Activated CD4-positive, alpha-beta T cell treated with anti-CD3 and anti-CD28 coated beads for 48 hours (primary cell): ENCODE results near the gene NDUFS8.
"Not testable (repeated sequence)": the region's sequence is repeated elsewhere in the genome, so short reads cannot be mapped to it uniquely, and the experiment has no call there.

Experiments
- DNase-seq: peaks from one replicate; pipeline ENCODE4 v3.0.0-alpha.2; 2020

The NDUFS8 gene

GRCh38 chr11:68030318-68031143 lies at the start of gene NDUFS8:
TSS of gene NDUFS8 (plus strand) at chr11:68030681. CDS start at chr11:68032152, 1,471 bp downstream.
- peak; percentile 97 for DNase-seq

DNA sequence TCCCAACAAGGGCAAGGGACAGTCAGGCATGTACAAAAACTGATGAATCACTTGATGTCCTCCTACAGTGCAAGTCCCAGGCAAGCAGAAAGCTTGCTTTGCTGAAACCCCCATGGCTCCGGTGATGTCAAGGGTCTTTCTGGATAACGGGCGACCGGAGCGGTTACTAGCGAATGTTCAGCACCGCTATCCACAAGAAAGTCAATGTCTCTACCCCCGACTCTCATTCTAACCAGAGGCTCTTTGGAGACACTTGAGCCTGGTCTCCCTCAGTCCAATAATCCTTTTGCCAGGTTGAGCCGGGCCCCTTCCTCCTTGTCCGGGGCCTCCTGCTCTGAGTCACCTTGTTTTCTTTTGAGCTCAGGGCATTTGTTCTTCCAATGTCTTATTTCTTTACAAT lies 49.3 kb upstream of the NDUFS8 start:
- not testable (repeated sequence) for DNase-seq

DNA sequence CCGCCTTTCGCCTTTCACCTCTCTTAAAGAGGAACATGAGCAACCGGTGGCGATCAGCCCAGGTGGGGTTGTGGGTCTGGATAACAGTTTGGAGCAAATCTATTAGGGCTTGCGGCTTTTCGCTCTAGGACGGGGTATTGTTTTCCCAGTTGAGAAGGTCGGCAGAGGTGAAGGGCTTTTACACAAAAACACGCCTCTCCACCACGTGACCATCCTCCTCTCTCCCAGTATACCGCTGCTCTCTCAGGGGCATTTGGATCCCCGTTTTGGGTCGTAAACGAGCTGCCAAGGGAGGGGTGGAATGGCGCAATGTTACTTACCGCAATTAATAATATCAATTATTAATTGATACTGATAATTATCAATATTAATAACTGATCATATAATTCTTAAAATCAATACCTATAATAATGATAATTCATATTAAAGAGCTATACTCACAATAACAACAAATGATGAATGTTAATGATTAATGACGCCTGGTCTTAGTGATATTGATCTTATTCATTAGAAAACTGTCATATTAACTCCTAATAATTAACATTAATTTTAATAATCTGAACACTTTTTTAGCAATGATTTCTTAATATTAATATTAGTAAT lies 48.1 kb upstream of the NDUFS8 start:
- DNase-seq: not testable (repeated sequence)

DNA sequence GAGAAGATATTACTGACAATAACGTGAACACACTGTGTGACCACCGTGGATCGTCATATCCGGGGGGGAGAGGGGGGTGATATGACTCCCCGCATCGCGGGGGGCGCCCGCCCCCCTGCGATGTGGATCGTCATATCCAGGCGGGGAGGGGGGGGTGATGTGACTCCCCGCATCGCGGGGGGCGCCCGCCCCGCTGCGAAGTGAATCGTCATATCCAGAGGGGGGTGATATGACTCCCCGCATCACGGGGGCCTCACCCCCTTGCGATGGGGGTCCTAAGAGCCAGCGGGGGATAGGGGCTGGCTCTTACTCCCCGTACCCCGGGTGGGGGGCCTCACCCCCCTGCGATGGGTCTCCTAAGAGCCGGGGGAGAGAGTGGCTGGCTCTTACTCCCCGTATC lies 46.5 kb upstream of the NDUFS8 start:
- DNase-seq: no peak

GRCh38 chr11:67985302-67985701 lies 45.2 kb upstream of the NDUFS8 start:
- not testable (repeated sequence) for DNase-seq

DNA sequence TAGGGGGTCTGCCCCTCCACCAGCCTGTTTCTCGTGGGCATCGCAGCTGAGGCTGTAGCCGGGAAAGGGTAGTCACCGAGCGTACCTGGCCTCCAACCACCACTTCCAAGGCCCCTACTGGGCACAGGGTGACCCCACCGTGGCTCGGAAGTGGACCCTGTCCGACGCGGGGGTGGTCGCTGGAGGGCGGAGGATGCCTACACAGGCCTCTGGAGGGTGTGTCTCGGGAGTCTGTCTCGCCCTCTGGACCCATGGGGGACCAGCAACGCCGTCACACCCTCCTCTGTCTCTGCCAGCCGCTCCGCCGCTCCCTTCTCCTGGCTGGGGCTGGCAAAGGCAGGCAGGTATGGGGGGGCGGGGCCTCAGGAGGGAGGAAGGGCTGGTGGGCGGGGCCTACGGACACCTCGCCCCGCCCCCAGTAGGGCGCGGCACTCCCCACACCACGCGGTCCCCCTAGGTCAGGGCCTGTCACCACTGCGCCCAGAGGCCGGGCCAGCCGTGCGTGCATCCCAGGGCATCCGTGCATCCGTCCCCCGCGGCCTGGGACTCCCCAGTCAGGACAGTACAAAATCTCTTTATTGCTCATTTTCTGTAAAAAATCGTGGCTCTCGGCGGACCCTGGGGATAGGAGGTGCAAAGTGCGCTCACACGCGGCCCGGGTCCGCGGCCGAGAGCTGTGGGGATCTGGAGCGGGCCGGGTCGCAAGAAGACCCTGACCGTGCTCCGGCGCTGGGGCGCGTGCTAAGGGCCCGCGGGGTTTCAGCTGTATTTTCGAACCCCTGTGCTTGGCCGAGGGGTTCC lies 39.7 kb upstream of the NDUFS8 start:
- not testable (repeated sequence) for DNase-seq

- DNase-seq: not testable (repeated sequence)
Observed at GRCh38 chr11:67991347-67992121, 38.9 kb upstream of the NDUFS8 start.

GRCh38 chr11:67993821-67994220 lies 36.7 kb upstream of the NDUFS8 start:
- DNase-seq: peak; percentile 54

GRCh38 chr11:67994387-67994786 lies 36.1 kb upstream of the NDUFS8 start:
- DNase-seq: not testable (repeated sequence)

DNA sequence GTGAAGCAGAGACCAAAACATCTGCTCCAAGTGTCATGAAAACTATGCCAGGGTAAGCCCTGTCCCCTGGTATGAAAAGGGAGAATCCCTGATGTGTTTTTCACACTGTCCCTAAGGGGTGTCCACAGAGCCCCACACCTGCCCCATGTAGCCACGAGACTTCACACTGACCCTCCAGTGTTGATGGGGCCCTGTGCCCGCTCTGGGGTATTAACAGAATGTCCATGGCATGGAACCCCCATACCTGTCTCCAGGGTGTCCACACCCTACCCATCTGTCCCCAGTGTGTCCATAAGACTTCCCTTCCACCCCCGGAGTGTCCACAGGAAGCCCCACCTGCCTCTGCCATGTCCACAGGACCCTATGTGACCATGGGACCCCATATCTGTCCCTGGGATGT lies 35.4 kb upstream of the NDUFS8 start:
- not testable (repeated sequence) for DNase-seq

- DNase-seq: not testable (repeated sequence)
Observed at GRCh38 chr11:67995579-67995978, 34.9 kb upstream of the NDUFS8 start.

- DNase-seq: no peak
Observed at GRCh38 chr11:67996051-67996450, 34.4 kb upstream of the NDUFS8 start.

- peak; percentile 74 for DNase-seq
Observed at GRCh38 chr11:67996622-67997474, 33.6 kb upstream of the NDUFS8 start.

GRCh38 chr11:67997475-67997921 lies 33.0 kb upstream of the NDUFS8 start:
- DNase-seq: no peak

- no peak for DNase-seq
Observed at GRCh38 chr11:67998150-67999045, 32.1 kb upstream of the NDUFS8 start.

- DNase-seq: no peak
Observed at GRCh38 chr11:67999201-67999629, 31.3 kb upstream of the NDUFS8 start.

- DNase-seq: no peak
Observed at GRCh38 chr11:67999704-68000103, 30.8 kb upstream of the NDUFS8 start.

DNA sequence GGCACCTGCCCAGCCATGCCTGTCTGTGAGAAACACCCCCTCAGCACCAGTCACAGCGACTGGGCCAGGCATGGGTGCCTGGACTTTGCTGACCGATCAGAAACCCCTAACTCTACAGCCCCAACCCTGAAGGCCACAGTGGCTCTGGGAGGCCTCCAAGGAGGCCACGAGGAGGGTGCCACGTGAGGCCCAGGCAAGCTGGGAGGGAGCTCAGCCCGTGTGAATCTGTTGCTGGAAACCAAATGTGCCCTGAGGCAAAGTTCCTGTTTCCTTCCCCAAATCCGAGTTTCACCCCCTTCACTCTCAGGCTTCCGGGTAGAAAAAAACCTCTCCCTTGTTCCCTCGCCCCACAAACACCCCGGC lies 27.9 kb upstream of the NDUFS8 start:
- no peak for DNase-seq

DNA sequence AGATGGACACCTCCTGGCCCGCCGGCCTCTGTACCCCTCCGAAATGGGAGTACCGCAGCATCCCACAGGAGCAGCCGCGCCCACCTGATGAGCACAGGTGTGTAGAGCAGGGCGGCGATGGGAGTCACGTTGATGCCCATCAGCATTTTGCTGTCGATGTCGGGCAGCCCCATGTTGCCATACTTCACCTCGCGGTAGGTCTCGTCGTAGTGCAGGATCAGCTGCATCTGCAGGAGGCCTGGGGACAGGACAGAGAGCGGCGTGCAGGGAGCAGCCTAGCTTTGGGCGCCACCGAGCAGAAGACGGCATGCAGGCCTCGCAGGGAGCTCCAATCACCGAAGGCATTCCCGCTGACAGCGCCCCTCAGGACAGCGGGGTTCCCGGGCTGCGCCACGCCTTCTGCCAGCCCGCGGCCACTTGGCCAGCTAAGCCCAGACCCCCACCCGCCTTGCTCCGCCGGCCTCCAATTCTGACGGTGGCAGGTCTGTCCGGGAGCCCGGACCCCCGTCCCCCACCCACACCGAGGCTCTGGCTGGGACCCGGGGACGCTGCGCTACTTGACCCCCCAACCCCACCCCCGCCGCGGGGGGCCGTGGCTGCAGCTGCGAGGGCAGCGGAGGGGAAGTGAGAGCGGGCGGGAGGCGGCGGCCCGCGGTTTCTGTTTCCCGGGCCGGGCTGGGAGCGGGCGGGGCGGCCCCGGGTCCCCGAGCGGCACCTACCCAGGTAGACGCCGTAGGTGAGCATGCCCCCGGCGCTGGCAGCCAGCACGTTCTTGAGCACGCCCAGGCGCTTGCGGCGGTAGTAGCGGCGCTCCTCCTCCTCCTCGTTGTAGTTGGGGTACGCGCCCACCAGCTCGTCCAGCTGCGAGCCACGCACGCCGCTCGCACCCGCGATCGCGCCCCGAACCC lies 27.3 kb upstream of the NDUFS8 start:
- DNase-seq: peak; percentile 64
